Activated CD4-positive, alpha-beta memory T cell treated with anti-CD3 and anti-CD28 coated beads, Interleukin-2, amount 10 ng/mL, durations not matched to agents 7 days and 5 days (primary cell): Measurements from ENCODE around the gene CALHM3. TPM values are rescaled to one million over a fixed set of nuclear protein-coding genes. Genes with fewer than 3 reads are reported as not detected.
A peak's percentile ranks its signal among the peaks of the same experiment; 100 is the strongest.

ENCODE experiments used
- CTCF ChIA-PET: fragments of 350-600 bp; sonication (Branson Sonifier 250); formaldehyde crosslinking; loops from one replicate; lab custom pipeline; 2021; ENCODE audit warnings: antibody characterized with exemption, inconsistent platforms; lab: Charles Lee
- POLR2A ChIA-PET: fragments of 350-600 bp; sonication (Branson Sonifier 250); formaldehyde crosslinking; loops from one replicate; lab custom pipeline; 2021; ENCODE audit warnings: antibody characterized with exemption; lab: Charles Lee
- DNase-seq: peaks from one replicate; pipeline ENCODE4 v3.0.0-alpha.2; 2020
- H3K27ac Mint-ChIP-seq: one replicate; pipeline ENCODE4 v1.8.0; 2021; ENCODE audit warnings: mild to moderate bottlenecking, mixed read lengths
- H3K27me3 Mint-ChIP-seq: one replicate; pipeline ENCODE4 v1.8.0; 2021; ENCODE audit warnings: mixed read lengths
- H3K36me3 Mint-ChIP-seq: one replicate; pipeline ENCODE4 v1.8.0; 2021; ENCODE audit warnings: low read depth, mixed read lengths
- H3K4me1 Mint-ChIP-seq: one replicate; pipeline ENCODE4 v1.8.0; 2021; ENCODE audit warnings: mixed read lengths
- H3K4me3 Mint-ChIP-seq: one replicate; pipeline ENCODE4 v1.8.0; 2021; ENCODE audit warnings: mild to moderate bottlenecking, mixed read lengths
- H3K9me3 Mint-ChIP-seq: one replicate; pipeline ENCODE4 v1.8.0; 2021; ENCODE audit warnings: mixed read lengths
- total RNA-seq, 2 experiments: library from RNA; stranded (reverse); gene quantifications; one replicate each; pipeline ENCODE4 v1.2.3, GENCODE V29; 2021

CALHM3 gene
- total RNA-seq, 2 experiments from 2014 or later, result 0.48 to 0.53 TPM

DNA sequence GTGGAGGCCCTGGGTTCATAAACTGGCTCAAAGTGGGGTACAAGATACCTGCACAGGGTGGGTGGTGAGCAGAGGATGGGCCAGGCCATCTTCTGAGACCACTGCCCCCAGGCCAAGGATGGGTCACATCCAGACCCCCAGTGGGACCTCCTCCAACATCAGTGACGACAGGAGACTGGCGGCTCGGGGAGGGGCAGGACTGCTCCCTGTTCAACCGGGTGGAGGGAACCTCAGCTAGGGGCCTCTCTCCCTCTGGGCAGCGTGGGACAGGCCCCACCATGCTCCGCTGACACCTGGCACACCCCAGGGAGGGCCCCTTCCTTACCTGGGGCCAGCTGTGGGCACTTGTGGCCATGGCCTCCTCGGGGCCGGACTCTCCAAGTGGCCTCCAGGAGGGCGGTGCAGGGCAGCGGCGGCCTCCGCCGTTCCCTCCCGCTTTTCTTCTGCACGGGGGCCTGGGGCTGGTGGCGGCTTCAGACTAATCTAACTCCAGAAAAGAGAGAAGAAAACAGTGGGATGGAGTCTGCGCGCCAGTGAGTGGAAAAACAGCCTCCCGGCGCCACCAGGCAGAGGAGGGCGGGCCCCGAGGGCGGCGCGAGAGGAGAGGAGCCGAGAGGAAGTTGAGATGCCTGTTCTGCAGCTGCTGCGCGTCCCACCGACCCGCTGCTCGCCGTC lies 27.1 kb downstream of the CALHM3 start, which contains the start of gene CALHM2:
CALHM2 (minus strand) TSS at position 540 of the 675 bp plus-strand sequence. CDS start 2,429 bp downstream, outside the sequence.
- Mint-ChIP-seq H3K4me3 (peak within 1 kb of the TSS; percentile 96), H3K9me3 (no peaks in the 10 kb centered on the region), H3K36me3 (peaks cover 49% of the 10 kb centered on the region), H3K27me3 (no peaks in the 10 kb centered on the region), H3K4me1 (peaks cover 64% of the 10 kb centered on the region), H3K27ac (peak within 1 kb of the TSS; percentile 95)
- ChIA-PET POLR2A (interaction anchor here (0.8 to 6.6 kb wide), 20 partner anchors 8 to 84 kb away, joined by 3 to 87 read pairs (median 6); partner anchors contain the start of genes CALHM3, NEURL1 and TAF5), CTCF (interaction anchor here (0.5 to 4.0 kb wide), 10 partner anchors 11 to 464 kb away, joined by 3 to 34 read pairs (median 10); partner anchors contain the start of gene CALHM3)
- peak; percentile 71 for DNase-seq

DNA sequence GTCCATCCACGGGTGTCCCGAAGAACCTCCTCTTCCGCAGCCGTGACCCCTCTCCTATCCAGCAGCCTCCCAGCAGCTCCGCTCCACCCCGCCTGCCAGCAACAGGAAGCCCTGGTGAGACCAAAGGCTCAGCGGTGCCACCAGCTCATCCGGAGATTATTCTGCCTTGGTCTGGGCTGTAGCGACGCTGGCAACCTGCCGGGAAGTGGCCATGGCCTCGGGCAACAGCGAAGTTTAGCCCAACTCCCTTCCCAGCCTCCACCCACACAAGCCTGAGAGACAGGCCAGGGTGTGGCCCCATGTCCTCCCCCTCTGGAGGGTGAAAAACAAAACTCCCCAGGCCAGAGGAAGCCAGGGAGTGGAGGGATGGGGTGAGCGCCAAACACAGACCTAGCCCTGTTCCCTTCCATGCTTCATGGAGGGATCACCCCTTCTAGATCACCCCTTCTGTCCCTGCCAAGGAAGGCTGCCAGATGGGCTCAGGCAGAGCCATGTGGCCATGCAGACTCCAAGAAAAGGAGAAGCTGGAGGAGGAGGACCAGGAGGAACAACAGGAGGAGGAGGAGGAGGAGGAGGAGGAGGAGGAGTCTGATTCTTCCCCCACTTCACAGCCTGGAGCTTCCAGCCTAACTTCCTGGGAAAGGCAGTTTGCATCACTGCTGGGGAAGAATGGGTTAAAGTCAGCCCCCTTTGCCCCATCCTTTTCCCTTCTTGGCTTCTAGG lies 27.8 kb downstream of the CALHM3 start:
- DNase-seq, result peak; percentile 71
- Mint-ChIP-seq H3K27ac (peak overlapping the region; percentile 95), H3K27me3 (no peaks in the 10 kb centered on the region), H3K4me3 (peak overlapping the region; percentile 96), H3K36me3 (peaks cover 54% of the 10 kb centered on the region), H3K9me3 (no peaks in the 10 kb centered on the region), H3K4me1 (peaks cover 67% of the 10 kb centered on the region)
- ChIA-PET POLR2A (interaction anchor here (0.6 to 6.6 kb wide), 19 partner anchors 8 to 83 kb away, joined by 3 to 87 read pairs (median 5); partner anchors contain the start of genes CALHM3, NEURL1 and TAF5), CTCF (interaction anchor here (0.8 to 4.0 kb wide), 12 partner anchors 12 to 234 kb away, joined by 3 to 34 read pairs (median 6); partner anchors contain the start of gene CALHM3)

DNA sequence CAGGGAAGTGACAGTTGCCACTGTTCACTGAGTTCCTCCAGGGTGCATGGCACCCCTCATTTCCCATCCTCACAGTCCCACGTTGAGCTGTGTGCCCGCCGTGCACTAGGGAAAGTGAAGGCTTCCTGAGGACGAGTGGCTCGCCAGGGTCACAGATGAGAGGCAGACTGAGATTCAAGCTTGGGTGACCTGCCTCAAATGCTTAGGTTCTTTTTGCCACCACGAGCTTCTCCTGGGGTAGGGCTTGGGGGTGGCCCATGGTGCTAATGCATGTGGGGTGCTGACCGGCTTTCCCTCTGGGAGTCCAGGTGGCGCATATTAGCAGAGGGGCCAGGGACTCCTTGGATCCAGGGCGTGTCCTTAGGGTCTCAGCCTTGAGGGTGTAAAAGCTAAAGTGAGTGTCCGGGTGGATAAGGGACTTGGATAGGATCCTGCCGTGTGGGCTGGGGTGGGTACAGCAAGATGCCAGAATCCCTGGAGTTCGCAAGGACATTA lies 28.8 kb downstream of the CALHM3 start:
- CTCF ChIA-PET, result interaction anchor here (1.2 to 4.0 kb wide), 8 partner anchors 21 to 235 kb away, joined by 3 to 34 read pairs (median 8); partner anchors contain the start of gene CALHM3
- Mint-ChIP-seq H3K9me3 (no peaks in the 10 kb centered on the region), H3K27ac (peak overlapping the region; percentile 95), H3K27me3 (no peaks in the 10 kb centered on the region), H3K4me3 (peak overlapping the region; percentile 96), H3K36me3 (peaks cover 64% of the 10 kb centered on the region), H3K4me1 (peaks cover 75% of the 10 kb centered on the region)
- POLR2A ChIA-PET, result interaction anchor here (1.6 to 6.6 kb wide), 7 partner anchors 8 to 33 kb away, joined by 3 to 87 read pairs (median 12); no protein-coding TSS in a partner anchor
- no peak for DNase-seq

DNA sequence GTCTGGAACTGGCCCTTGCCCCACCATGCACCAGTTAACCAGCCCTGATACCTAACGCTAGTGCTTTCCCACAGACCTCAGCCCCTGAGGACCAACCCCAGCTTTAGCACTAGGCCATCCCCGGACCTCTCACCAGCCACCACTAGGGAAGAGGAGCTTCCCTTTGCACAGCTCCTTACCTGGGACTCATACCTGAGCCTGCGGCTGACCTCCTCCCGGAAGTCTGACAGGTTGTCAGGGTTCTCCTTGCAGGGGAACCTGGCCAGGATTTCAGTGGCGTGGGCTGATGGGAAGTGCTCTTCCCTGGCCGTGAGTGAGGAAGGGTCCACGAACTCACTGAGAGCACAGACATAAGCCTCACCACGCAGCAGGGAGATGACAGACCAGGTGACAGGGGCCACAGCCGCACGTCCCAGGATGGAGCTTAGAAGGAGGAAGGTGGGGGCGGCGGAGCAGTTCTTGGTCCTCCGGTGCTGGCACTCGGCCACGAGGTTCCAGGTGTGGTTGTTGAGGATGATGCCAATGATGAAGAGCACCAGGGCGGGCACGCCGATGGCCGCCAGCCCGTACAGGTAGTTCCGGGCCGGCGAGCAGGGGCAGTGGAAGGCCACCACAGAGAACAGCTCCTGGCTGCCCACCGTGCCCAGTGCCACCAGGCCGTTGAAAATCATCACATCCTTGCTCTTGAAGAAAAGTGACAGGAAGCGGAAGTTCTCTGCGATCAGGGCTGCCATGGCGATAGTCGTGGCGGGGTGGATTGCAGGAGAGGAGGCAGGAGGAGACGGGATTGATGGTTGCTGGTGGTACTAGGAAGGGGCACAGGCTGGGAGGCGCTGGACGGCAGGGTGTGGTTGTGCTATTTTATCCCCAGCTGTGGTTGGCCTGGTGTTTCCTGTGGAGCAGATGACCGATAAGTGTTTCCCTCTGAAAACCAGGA lies 29.6 kb downstream of the CALHM3 start:
- Mint-ChIP-seq H3K9me3 (no peaks in the 10 kb centered on the region), H3K27ac (peak overlapping the region; percentile 95), H3K36me3 (peaks cover 72% of the 10 kb centered on the region), H3K4me3 (peak overlapping the region; percentile 96), H3K27me3 (no peaks in the 10 kb centered on the region), H3K4me1 (peaks cover 76% of the 10 kb centered on the region)
- POLR2A ChIA-PET, result interaction anchor here (1.6 to 6.6 kb wide), 4 partner anchors 15 to 26 kb away, joined by 3 to 87 read pairs (median 18); no protein-coding TSS in a partner anchor
- DNase-seq, result no peak
- CTCF ChIA-PET, result interaction anchor here (0.8 to 4.0 kb wide), 7 partner anchors 13 to 236 kb away, joined by 3 to 34 read pairs (median 3); partner anchors contain the start of gene CALHM3

DNA sequence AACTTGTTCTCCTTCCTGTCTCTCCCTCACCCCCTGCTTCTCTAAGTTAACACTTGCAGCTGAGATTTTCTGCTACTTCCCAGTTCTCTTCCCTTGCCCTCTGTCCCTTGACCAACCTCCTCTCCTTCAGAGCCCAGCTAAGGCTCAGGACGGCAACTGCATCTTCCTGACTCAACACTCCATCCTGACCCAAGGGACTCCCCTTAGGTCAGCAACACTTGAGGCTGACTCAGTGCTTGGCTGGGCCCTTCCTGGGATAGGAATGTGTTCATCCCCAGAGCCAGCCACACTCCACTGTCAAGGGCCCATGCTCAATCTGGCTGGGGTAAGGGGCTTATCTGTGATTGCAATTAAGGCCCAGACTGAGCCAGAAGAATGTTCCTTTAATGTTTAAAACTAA lies 30.3 kb downstream of the CALHM3 start:
- no peaks in the 10 kb centered on the region for H3K27me3 Mint-ChIP-seq
- peaks cover 79% of the 10 kb centered on the region for H3K36me3 Mint-ChIP-seq
- no peak for DNase-seq
- POLR2A ChIA-PET, result interaction anchor here (6.6 kb wide), 1 partner anchor 23 kb away, joined by 87 read pairs; no protein-coding TSS in a partner anchor
- H3K4me3 Mint-ChIP-seq, result peak overlapping the region; percentile 96
- no peaks in the 10 kb centered on the region for H3K9me3 Mint-ChIP-seq
- H3K4me1 Mint-ChIP-seq, result peaks cover 70% of the 10 kb centered on the region
- peak overlapping the region; percentile 95 for H3K27ac Mint-ChIP-seq
- CTCF ChIA-PET, result interaction anchor here (0.8 to 1.7 kb wide), 3 partner anchors 12 to 37 kb away, joined by 3 to 4 read pairs (median 3); no protein-coding TSS in a partner anchor

DNA sequence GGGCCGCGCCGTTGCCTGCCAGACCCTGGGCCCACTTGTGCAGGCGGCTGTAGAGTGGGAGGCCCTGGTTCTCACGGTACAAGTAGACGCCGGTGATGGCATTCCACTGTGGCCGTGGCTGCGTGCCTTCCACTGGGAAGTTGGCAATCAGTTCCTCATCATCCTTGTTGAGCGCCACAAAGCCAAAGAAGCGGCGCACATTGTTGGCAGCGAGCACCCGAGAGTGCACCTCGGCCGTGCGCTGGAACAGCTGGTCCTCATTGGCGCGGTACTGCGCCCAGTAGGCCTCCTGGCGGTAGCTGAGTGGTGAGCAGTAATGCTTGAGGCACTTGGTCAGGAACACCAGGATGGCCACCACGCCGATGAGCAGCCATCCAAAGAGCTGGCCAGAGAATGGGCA lies 31.9 kb downstream of the CALHM3 start:
- no peaks in the 10 kb centered on the region for H3K9me3 Mint-ChIP-seq
- H3K36me3 Mint-ChIP-seq, result peaks cover 84% of the 10 kb centered on the region
- peaks cover 57% of the 10 kb centered on the region for H3K4me1 Mint-ChIP-seq
- POLR2A ChIA-PET, result interaction anchor here (1.4 kb wide), 1 partner anchor 28 kb away, joined by 3 read pairs; no protein-coding TSS in a partner anchor
- H3K27me3 Mint-ChIP-seq, result no peaks in the 10 kb centered on the region
- peak overlapping the region; percentile 48 for H3K27ac Mint-ChIP-seq
- CTCF ChIA-PET, result interaction anchor here (1.1 kb wide), 1 partner anchor 39 kb away, joined by 3 read pairs; no protein-coding TSS in a partner anchor
- DNase-seq, result no peak
- no peak overlapping the region for H3K4me3 Mint-ChIP-seq

DNA sequence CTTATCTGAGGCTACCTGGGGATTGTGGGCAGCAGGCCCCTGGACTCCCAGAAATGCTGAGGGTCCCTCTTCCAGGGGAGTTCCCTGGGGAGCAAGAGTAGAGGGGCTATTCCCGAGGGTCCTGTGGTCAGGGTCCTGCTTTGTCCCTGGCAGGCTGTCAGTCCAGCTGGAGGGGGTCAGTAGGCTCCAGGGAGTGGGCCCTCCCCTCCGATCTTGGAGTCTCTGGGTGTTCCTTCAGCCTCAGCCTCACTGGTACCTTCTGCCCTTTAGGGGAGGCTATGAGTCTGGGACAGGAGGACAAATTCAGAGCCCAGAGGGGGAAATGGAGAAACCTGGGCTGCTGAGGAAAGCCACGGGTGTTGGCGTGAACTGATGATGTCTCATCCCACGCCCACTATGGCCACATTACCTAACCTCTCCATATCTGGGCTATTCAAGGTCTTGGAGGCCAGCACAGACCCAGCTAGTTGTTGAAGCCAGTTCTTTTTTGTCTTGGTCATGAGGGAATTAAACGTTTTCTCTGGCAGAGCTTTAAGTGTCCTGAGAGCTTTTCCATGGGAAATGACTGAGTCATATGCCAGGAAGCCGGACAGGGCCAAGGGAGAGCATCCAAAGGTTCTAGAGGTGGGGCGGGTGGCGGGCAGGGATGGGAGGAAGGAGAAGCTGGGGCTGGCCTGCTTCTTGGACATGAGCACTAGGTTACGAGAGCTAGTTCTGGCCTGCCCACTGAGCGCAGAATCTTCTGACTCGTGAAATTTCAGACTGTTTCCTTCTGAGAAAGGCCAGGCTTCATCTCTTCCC lies 33.1 kb downstream of the CALHM3 start:
- POLR2A ChIA-PET, result interaction anchor here (0.6 to 2.2 kb wide), 3 partner anchors 12 to 30 kb away, joined by 3 to 5 read pairs (median 4); no protein-coding TSS in a partner anchor
- Mint-ChIP-seq H3K27me3 (no peaks in the 10 kb centered on the region), H3K9me3 (no peaks in the 10 kb centered on the region), H3K27ac (peak overlapping the region; percentile 66), H3K36me3 (peaks cover 86% of the 10 kb centered on the region), H3K4me1 (peaks cover 54% of the 10 kb centered on the region), H3K4me3 (no peak overlapping the region)
- CTCF ChIA-PET, result interaction anchor here (0.8 kb wide), 1 partner anchor 35 kb away, joined by 3 read pairs; no protein-coding TSS in a partner anchor
- DNase-seq, result no peak

DNA sequence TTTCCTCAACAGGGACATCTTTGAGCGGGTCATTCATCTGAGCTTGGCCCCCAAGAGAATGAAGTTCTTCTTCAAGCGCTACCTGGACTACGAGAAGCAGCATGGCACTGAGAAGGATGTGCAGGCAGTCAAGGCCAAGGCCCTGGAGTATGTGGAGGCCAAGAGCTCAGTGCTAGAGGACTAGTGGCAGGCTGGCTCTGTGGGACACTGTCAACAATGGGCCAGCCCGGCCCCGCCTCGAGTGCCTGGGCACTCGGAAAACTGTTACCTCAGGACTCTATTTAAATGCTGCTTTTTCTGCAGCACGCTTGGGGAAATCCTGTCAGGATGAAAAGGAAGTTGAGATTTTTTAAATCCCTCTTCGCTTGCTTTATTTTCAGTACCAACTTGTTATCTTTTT lies 33.7 kb downstream of the CALHM3 start:
- H3K27ac Mint-ChIP-seq, result peak overlapping the region; percentile 44
- H3K9me3 Mint-ChIP-seq, result no peaks in the 10 kb centered on the region
- CTCF ChIA-PET, result interaction anchor here (0.8 kb wide), 1 partner anchor 32 kb away, joined by 3 read pairs; no protein-coding TSS in a partner anchor
- POLR2A ChIA-PET, result interaction anchor here (2.0 to 2.2 kb wide), 2 partner anchors 12 to 26 kb away, joined by 4 to 5 read pairs; no protein-coding TSS in a partner anchor
- no peak overlapping the region for H3K4me3 Mint-ChIP-seq
- no peak for DNase-seq
- H3K36me3 Mint-ChIP-seq, result peaks cover 83% of the 10 kb centered on the region
- peaks cover 48% of the 10 kb centered on the region for H3K4me1 Mint-ChIP-seq
- H3K27me3 Mint-ChIP-seq, result no peaks in the 10 kb centered on the region

DNA sequence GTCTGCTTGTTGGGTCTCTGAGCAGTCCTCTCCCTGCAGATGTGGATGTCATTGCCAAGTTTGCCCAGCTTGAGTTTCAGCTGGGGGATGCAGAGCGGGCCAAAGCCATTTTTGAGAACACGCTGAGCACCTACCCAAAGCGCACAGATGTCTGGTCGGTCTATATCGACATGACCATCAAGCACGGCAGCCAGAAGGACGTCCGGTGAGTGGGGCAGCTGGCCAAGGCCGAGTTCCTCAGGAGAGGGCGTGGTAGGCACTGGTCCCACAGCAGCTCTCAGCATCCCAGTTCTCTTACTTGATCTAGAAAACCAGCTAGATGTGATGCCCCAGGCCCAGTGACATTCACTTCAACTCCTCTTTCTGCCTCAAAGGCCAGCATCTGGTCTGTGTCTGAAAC lies 34.6 kb downstream of the CALHM3 start:
- DNase-seq, result no peak
- Mint-ChIP-seq H3K27me3 (no peaks in the 10 kb centered on the region), H3K9me3 (no peaks in the 10 kb centered on the region), H3K4me3 (no peak overlapping the region), H3K27ac (no peak overlapping the region), H3K36me3 (peaks cover 83% of the 10 kb centered on the region), H3K4me1 (peaks cover 39% of the 10 kb centered on the region)
- POLR2A ChIA-PET, result interaction anchor here (2.0 to 4.8 kb wide), 3 partner anchors 8 to 27 kb away, joined by 4 to 22 read pairs (median 5); partner anchors contain the start of gene CALHM2
- CTCF ChIA-PET, result interaction anchor here (0.8 kb wide), 1 partner anchor 33 kb away, joined by 3 read pairs; no protein-coding TSS in a partner anchor

DNA sequence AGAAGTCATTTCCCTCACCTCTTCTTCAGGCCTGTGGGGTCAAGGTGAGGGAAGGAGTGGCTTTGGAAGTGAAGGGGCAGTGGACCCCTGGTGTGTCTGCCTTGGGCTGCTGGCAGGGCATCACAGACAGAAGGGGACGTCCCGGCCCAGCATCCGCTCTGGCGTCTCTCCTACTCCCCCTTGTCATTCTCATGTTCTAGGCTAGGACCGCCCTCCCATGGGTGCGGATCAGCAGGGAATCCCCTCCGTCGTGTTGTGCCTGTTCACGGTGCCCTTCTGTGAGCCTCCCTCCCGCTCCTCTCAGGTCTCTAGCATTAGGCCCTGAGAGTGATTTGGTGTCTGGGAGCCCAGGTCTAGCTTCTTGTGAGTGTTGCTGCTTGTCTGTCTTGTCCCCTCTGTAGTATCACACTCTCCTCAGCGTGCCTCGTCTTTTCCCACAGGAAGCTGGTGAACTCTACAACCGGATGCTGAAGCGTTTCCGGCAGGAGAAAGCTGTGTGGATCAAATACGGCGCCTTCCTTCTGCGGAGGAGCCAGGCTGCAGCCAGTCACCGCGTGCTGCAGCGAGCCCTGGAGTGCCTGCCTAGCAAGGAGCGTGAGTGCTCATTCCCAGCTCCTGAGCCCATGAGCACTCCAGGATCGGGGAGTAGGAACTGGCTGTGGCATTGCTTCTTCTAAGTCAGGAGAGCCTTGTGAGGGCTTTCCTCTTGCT lies 35.4 kb downstream of the CALHM3 start:
- DNase-seq, result no peak
- no peak overlapping the region for H3K27ac Mint-ChIP-seq
- POLR2A ChIA-PET, result interaction anchor here (1.2 to 4.8 kb wide), 3 partner anchors 9 to 42 kb away, joined by 3 to 22 read pairs (median 9); partner anchors contain the start of gene CALHM2
- CTCF ChIA-PET, result interaction anchor here (1.2 kb wide), 1 partner anchor 39 kb away, joined by 10 read pairs; no protein-coding TSS in a partner anchor
- no peaks in the 10 kb centered on the region for H3K9me3 Mint-ChIP-seq
- H3K4me3 Mint-ChIP-seq, result no peak overlapping the region
- peaks cover 30% of the 10 kb centered on the region for H3K4me1 Mint-ChIP-seq
- no peaks in the 10 kb centered on the region for H3K27me3 Mint-ChIP-seq
- H3K36me3 Mint-ChIP-seq, result peaks cover 81% of the 10 kb centered on the region
